Activated CD4-positive, alpha-beta T cell treated with anti-CD3 and anti-CD28 coated beads, Interleukin-2, amount 50 U/mL, for 48 hours (primary cell): ENCODE data around the gene ARHGAP42.

ENCODE experiments used
- DNase-seq, 2 experiments: peaks; one replicate each; pipeline ENCODE4 v3.0.0-alpha.2; 2020

Gene ARHGAP42

DNA sequence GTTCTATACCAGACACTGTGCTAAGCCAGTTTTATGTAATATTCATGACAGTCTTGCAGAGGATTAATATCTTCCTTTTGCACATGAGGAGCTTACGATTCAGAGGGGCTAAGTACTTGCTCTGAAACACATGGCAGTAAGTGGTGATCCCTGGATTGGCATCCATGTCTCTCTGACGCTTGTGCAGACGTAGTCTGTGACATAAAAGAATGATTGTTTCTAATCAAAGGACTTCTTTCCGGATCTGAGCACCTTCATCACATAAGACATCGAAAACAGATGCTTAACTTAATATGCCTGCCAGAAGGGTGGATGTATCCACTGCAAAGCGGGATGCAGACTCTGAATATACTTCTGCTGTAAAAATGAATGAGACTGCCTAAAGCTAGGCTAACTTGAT lies 74.8 kb downstream of the ARHGAP42 start:
- DNase-seq: no peak

DNA sequence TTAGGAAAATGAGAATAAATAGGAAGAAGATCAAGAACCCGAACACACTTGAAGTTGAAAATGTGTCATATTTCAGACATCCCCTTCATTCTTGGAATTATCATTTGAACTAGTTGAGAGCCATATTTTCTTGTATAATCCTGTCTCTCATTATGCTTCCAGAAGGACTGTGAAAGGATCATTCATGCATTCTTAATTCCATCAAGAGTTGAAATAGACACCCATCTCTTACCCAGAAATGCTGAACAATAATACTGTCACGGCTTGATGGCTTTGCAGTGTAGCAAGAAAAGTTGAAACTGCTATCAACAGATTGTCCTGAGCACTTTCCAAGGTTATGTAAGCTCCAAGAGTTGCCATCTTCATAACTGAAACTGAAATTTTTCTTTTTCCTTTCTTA lies 79.7 kb downstream of the ARHGAP42 start:
- no peak for DNase-seq

DNA sequence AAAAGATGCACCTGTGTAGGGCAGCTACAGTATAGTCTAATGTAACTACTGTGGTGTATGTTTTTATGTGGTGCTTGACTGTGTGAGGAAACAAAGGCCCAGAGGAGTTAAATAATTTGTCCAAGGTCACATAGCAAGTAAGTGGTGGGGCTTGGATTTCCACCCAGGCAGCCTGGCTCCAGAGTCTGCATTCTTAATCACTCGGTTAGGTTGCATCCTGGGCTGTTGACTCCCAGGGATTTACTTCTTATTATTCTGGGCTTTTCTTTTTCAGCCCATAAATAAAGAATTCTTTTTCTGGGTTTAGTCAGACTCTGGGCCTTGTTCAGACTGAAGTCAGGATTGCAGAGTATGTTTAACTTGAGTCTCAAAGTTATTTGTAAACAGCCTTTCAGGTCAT lies 82.1 kb downstream of the ARHGAP42 start:
- DNase-seq: no peak

DNA sequence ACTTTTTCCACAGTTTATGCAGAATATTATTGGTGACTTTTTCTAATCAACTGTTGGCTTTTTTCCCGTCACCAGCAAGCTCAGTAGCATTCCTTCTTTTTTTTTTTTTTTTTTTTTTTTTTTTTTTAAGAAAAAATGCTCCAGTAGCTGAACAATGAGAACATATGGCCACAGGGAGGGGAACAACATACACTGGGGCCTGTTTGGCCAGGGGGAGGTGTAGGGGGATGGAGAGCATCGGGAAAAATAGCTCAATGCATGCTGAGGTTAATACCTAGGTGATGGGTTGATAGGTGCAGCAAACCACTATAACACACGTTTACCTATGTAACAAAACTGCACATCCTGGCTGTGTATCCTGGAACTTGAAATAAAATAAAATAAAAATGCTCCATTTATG lies 82.5 kb downstream of the ARHGAP42 start:
- no peak for DNase-seq

DNA sequence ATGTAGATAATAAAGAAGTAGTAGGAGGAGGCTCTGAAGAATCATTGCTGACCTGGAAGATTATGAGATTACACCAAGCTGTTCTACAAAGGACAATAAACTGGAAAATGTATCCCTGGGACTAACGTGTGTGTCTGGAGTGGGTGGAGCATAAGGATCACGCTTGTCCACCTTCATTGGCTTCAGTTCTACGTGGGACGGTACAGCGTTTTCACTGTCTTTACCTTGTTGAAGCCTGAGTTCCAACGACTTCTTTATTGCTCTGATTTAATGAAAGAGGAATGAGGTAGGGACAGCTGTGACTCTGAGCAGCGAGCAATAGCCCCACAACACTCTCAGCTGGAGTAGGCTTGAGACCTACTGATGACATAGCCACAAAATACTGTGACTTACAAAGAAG lies 87.0 kb downstream of the ARHGAP42 start:
- no peak for DNase-seq

DNA sequence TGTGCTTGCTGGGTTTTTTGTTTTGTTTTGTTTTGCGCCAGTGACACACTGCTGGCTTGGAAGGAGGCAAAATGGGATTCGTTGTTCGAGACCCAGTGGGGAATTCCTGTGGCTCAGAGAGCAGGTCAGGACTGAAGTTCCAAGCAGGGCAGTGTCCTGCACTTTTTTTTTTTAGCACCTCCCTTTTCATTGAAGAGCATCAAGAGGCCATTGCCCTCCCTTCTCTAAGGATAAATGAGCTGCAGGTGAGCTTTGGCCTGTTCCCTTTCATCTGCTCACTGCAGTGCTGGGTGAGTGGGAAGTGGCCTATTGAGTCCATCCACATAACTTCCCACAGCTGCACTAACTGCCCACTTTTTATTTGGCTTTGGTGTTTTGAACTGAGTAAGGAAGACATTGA lies 87.8 kb downstream of the ARHGAP42 start:
- DNase-seq: no peak

DNA sequence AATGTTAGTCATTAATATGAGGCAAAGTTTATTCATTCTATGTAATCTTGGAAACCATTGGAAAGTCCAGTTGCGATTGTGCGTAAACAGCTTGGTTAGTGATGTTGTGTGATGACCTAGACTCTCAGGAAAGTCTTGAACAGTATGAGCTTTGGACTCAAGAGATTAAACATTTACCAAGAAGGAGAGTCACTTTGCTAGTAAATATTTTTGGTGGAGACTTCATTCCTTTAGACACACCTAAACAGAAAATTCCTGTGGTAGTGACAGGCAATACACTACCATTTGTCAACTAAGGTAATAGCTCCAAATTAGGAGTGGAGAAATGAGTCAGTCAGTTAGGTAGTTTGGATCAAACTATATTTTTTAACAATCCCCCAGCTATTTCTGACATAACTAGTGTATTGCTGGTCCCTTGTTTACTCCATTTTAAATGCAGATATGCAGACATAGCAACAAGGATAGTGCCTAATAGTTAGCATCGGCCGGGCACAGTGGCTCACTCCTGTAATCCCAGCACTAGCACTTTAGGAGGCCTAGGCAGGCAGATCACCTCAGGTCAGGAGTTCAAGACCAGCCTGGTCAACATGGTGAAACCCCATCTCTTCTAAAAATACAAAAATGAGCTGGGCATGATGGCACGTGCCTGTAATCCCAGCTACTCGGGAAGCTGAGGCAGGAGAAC lies 89.3 kb downstream of the ARHGAP42 start:
- DNase-seq: no peak

DNA sequence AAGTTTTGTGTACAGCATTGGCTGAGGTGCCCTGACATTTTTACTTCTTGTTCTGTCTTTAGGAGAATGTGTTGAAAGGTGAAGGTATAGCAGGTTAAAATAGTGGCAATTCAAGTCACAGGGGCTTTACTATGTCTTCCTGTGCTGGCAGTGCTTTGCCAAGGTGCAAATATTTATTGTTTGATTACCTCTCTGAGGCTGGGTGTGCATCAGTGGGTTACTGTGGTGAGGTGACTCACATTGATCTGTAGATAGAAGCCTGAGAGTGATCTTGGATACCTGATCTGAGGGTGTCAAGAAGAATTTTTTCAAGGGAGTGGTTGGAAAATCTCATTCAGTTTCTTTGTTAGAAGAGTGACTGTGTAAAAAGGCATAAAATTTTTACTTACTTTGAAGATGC lies 90.0 kb downstream of the ARHGAP42 start:
- no peak for DNase-seq

DNA sequence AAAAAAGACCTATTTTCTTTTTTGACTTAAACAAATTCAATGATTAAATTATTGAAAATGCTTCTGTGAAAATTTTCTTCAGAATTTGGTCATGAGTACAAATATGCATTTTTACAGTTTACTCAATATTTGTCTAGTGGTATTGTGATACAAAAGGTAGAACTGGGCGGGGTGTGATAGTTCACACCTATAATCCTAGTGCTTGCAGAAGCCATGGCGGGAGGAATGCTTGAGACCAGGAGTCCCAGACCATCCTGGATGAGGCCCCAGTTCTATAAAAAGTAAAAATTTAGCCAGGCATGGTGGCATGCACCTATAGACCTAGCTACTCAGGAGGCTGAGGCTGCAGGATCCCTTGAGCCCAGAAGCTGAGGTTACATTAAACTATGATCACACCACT lies 90.6 kb downstream of the ARHGAP42 start:
- no peak for DNase-seq

DNA sequence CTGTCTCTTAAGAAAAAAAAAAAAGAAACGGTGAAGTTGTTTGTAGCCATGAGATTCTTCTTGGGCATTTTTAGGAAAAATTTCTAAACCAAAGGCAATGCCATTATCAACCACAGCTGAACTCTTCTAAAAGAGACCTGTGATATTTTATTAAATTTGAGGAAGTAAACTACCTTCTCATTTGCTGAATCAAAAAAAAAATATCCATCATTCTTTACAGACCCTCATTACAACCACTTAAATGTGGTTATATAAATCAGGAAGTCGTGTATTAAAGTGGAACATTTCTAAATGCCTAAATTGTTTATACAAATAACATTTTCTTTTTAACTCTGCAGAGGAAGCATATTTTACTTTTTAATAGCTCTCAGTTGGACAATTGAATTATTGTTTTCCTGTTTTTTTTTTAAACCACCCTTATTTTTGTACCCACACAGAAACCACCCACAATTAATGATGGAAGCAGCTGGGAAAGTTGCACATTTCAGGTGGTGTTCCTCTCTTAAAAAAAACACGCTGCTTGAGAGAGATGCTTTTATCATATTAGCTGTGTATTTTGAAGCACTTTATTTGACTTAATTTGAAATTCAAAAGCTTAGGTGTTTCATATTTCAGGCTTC lies 91.2 kb downstream of the ARHGAP42 start:
- DNase-seq: no peak

DNA sequence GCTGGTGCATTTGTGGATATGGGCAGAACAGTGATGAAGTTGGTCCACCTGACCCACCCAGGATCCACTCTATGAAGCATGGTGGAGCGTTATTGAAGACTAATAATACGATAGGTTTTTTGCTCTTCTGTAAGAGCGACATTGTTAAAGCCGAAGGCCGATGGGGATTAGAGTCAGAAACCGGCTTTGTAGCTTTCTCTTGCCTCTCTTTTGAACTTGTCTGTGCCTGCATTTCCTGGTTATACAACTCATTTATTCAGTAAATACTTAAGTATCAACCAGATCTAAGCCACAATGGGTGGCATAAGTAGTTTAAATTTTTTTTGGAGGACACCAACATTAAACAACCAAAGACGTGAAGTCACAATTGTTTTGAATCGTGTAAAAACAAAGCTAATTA lies 93.4 kb downstream of the ARHGAP42 start:
- no peak for DNase-seq

DNA sequence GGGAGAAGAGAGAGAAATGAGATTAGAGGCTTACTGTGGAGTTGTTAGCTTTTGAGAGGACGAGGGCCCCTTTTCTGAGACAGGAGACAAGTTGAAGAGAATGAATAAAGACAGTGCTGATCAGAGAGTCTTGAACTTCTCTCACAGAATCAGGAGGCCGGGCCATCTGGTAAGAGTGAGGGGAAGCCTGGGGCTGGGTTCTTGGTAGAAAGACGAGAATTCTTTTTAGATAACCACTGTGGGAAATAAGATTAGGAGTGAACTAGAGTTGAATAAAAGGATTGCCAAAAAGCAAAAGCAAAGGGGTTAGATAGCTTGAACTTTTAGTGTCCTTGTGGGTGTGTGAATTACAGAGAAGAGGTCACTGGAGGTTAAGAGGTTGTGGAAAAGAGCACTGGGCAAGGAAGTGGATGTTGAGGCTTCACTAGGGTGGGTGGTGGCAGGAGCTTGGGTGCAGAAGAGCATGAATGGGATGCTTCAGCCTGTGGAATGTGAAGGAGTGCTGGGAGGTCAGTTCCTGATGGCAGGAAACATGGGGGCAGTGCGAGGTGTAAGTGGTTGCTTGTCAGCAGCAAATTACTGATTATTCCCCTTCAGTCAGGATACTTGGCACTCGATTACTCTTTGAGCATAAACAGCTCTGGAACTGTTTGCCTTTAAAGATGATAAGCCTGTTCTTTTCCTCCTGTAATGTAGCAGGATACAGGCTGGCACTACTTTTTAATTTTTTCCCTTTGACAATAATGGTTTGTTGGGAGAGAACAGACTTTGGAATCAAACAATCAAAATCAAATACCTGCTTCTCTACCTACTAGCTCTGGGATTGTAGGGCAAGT lies 98.3 kb downstream of the ARHGAP42 start:
- DNase-seq: no peak

DNA sequence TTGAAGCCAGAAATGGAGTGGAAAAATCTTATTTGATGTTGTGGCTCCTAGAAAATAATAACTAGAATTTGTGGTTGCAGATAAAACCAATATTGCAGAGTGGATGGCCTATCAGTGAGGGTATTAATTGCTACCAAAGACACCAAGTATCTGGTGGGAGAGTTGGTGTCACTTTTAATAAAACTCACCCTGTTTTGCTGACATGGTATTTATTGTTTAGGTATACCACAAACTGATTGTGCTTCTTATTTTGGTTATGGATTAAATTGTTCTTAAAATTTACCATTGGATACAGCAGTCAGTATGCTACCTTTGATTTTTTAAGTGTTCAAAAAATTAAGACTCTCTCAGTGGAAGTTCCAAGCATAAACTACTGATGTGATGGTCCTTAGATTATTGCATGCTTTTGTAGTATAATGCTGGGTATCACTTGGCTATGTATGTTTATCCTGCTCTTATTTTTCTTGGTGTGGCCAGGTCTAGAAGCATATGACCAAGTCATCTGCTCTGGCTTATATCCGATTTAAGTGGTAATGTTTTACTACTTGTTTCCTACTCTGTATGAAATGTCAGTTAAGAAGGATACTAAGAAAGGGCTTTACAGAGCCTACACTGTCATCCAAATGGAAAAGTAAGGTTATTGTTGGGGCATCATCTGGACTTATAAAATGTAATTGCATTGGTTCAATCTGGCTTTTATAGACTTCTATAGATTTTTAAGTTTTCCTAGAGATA lies 101.6 kb downstream of the ARHGAP42 start:
- DNase-seq: no peak

DNA sequence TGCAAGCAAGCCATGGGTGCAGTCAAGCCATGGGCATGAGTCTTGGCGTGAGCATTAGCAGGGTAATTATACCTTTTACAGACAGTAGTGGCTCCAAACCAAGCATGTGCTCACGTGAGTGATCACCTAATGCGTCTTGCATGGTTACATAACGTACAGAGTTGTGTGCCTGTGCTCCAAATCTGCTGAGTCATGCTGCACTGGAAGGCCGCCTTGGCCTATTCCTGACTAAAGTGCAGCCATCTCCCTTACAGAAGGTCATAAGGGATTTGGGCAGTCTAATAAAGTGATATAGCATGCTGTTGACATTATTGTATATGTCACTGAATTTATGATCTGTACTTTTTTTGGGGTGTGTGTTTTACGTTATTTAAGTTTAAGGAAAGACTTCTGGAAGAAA lies 102.4 kb downstream of the ARHGAP42 start:
- DNase-seq: no peak

DNA sequence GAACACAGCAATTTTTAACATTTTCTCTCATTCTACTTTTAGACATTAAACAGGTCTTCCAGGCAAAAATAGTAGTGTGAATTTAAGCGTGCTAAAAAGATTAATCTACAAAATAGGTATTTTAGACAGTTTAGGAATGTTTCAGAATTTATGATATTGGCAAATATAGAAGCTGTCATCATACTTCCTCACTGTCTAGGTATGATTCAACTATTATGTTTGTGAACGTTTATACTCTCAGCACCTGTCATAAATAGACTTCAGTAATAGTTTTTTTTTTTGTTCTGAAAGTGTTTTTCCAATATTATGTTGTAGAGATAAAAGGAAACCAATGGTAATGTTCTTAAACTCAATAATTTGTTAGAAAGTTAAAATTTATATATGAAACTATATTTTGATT lies 103.0 kb downstream of the ARHGAP42 start:
- no peak for DNase-seq

DNA sequence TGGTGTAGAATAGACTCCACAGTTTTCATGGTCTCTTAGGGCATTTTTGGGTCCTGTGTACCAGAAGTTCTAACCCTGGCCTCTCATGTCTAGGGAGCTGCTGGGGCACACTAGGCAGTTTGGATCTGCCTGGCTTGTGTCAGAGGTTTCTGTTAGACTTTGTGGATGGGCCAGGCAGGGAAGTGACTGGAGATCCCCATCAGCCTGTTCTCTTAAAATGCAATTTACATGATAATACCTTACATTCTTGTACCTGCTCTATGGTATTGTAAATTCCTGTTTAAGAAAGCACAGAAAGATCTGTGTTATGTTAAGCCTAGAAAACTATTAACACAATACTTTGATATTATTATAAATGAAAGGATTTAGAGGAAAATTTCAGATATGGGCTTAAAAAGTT lies 104.0 kb downstream of the ARHGAP42 start:
- no peak for DNase-seq

DNA sequence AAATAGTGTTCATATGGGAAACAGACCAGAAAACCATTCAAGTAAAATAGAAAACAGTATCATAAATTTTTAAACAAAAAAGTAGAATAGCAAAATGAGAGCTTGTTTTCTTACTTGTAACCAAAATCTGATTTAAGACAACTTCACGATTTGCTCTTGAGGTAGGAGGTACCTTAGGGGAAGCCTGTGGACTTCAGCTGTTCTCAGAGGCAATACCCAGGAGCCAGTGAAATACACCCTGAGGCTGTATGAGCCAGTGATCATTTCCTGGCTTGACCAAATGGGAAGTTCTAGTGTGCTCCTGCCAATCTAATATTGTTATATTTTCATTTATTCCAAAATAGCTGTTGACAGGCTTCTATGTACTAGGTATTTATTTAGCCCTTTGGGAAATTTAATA lies 104.8 kb downstream of the ARHGAP42 start:
- no peak for DNase-seq

DNA sequence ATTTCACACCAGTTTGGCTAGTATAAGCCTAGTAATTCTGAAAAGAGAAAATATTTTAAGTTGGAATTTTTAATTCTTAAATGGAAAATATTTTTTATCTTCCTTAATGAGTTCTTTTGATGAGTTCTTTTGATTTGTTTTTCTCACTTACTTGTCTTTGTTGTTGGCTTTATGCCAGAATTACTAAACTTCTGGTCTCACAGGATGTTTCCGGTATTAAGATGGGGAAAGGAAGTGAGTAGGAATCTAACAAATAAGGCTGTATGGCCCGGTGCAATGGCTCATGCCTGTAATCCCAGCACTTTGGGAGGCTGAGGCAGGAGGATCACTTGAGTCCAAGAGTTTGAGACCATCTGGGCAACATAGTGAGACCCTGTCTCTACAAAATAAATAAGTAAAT lies 106.4 kb downstream of the ARHGAP42 start:
- no peak for DNase-seq

DNA sequence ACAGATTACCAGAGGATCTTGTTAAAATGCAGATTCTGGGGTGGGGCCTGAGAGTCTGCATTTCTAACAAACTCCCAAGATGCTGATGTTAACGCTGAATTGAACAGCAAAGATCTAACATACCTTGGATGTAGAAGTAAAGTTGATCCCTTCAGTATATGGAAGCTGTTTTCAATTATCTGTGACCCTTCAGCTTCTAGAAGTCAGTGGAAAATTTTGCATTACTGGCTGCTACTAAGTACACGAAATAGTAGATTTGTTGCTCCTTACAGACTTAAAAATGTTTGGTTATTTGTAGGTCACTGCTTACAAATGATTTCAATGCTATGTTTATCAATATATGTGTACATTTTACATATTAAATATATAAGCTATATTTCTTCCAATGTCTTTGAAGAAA lies 107.4 kb downstream of the ARHGAP42 start:
- DNase-seq: no peak

DNA sequence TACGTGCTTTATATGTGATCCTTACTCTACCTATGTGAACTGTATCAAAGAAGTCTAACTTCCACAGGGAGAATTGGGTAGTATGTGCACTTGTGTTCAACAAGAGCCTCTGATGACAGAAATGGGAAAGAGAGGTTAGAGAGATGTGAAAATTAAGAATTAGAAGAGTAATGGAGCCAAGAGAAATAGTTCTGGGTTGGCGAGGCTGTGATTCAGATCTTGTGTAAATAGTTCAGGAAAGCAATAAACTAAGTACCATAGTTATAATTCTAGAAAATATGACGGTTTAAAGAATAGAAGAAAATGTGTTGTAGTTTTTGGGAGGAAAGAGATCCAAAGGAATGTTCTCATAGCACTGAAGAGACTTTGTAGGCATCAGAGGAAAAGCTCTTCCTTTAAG lies 112.4 kb downstream of the ARHGAP42 start:
- no peak for DNase-seq

DNA sequence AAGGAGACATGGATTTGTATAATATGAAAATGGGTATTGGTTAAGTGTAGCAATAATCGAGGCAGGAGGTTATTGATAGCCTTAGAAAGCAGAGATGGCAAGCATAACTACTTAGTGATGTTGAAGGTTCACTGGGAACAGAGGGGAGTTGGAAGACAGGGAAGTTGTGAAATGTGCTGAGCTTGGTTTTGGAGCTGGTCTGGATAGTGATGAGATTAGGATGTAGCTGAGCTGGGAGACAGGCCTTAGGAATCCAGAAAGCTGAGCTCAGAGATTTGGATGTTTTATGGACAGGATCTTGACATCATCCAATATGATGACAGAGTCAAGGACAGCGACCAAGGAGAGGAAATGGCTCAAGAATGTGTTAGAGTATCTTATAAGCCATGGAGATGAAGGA lies 113.1 kb downstream of the ARHGAP42 start:
- DNase-seq: no peak

DNA sequence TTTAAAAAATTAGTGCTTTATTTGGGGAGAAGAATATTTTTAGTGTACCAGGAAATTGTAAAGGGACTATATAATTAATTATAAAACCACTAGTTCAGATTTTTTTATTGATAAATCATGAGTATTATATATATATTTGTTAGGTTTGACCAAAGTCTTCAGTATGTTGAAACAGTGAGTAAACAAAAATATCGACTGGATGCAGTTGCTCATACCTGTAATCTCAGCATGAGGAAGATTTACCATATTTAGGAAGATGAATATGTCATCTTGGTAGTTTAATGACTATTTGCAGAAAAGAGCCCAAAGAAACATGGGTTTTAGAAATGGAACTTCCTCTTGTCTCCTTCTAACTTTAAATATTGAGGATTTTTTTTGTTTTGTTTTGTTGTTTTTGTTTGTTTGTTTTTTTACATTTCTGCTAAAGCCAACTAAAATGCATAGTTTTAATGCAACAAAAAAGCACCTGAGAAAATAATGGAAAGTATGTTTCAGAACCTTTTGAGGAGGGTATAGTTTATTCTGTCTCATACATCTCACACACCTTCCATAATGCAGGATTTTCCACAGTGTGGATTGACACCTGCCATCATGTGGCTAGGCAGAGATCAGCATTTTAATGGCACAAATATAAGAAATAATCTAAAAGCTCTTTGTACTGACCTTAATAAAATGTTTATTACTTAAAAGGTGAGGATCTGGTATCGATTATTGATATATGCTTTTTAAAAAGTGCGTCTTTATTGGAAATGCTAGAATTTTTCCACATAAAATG lies 114.3 kb downstream of the ARHGAP42 start:
- no peak for DNase-seq
